WTC11 (cell line): Measurements from ENCODE around the gene TACC2. TPM values are rescaled to one million over a fixed set of nuclear protein-coding genes. Genes with fewer than 3 reads are reported as not detected.

Source experiments
- ATAC-seq: fragments of 200-7000 bp; cut with Tn5 transposase; 2 replicates; pipeline ENCODE4 v1.10.0; 2021; ENCODE audit warnings: mild to moderate bottlenecking, moderate library complexity
- CTCF ChIA-PET: fragments of 300-600 bp; sonication (Branson Sonifier 250); formaldehyde crosslinking; loops from one replicate; lab custom pipeline; 2021; ENCODE audit warnings: antibody characterized with exemption; lab: Charles Lee
- POLR2A ChIA-PET: fragments of 350-600 bp; sonication (Branson Sonifier 250); formaldehyde crosslinking; loops from one replicate; lab custom pipeline; 2021; ENCODE audit warnings: antibody characterized with exemption; lab: Charles Lee
- DNase-seq: peaks from one replicate; pipeline ENCODE4 v3.0.0; 2021; ENCODE audit warnings: low spot score
- H3K27ac Mint-ChIP-seq: 2 replicates; pipeline ENCODE4 v1.8.0; 2021; ENCODE audit warnings: mixed read lengths
- H3K27me3 Mint-ChIP-seq: 2 replicates; pipeline ENCODE4 v1.8.0; 2021; ENCODE audit warnings: low read depth, mild to moderate bottlenecking, moderate library complexity, mixed read lengths
- H3K36me3 Mint-ChIP-seq: 2 replicates; pipeline ENCODE4 v1.8.0; 2021; ENCODE audit warnings: mixed read lengths
- H3K4me1 Mint-ChIP-seq: 2 replicates; pipeline ENCODE4 v1.8.0; 2022; ENCODE audit warnings: mixed read lengths
- H3K4me3 Mint-ChIP-seq: 2 replicates; pipeline ENCODE4 v1.8.0; 2021; ENCODE audit warnings: mild to moderate bottlenecking, moderate library complexity, mixed read lengths
- H3K9me3 Mint-ChIP-seq: 2 replicates; pipeline ENCODE4 v1.8.0; 2021; ENCODE audit warnings: mixed read lengths
- ATF1 ChIP-seq: sonication (generic); formaldehyde crosslinking; IDR thresholded peaks from 2 replicates; pipeline ENCODE4 v1.8.1; 2023; ENCODE audit warnings: mild to moderate bottlenecking, moderate library complexity, missing genetic modification reagents
- ATF2 ChIP-seq: sonication (generic); formaldehyde crosslinking; IDR thresholded peaks from 2 replicates; pipeline ENCODE4 v1.8.1; 2022; ENCODE audit warnings: low read depth, missing genetic modification reagents, borderline replicate concordance
- ATF3 ChIP-seq: sonication (generic); formaldehyde crosslinking; conservative IDR thresholded peaks from 2 replicates; pipeline ENCODE4 v1.8.1; 2022; ENCODE audit warnings: mild to moderate bottlenecking, missing genetic modification reagents
- CDX4 ChIP-seq: fragments of 250-450 bp; sonication (Bioruptor Pico); IDR thresholded peaks from 2 replicates; pipeline ENCODE4 v1.9.0; 2021; ENCODE audit warnings: moderate library complexity, mild to moderate bottlenecking, inconsistent platforms, borderline replicate concordance
- CREB1 ChIP-seq: sonication (generic); formaldehyde crosslinking; IDR thresholded peaks from 2 replicates; pipeline ENCODE4 v1.8.0; 2023; ENCODE audit warnings: mild to moderate bottlenecking, missing genetic modification reagents
- CREM ChIP-seq: sonication (generic); formaldehyde crosslinking; IDR thresholded peaks from 2 replicates; pipeline ENCODE4 v1.8.1; 2022; ENCODE audit warnings: mild to moderate bottlenecking, missing genetic modification reagents, moderate library complexity
- EMX1 ChIP-seq: fragments of 250-450 bp; sonication (Bioruptor Pico); IDR thresholded peaks from 2 replicates; pipeline ENCODE4 v1.8.0; 2021; ENCODE audit warnings: mild to moderate bottlenecking
- ESRRA ChIP-seq: sonication (generic); formaldehyde crosslinking; IDR thresholded peaks from 2 replicates; pipeline ENCODE4 v1.8.1; 2022; ENCODE audit warnings: mild to moderate bottlenecking, missing genetic modification reagents, borderline replicate concordance
- FOXP1 ChIP-seq: sonication (generic); formaldehyde crosslinking; IDR thresholded peaks from 2 replicates; pipeline ENCODE4 v1.8.0; 2022; ENCODE audit warnings: missing genetic modification reagents, mild to moderate bottlenecking, moderate library complexity, borderline replicate concordance
- GTF2I ChIP-seq: fragments of 250-450 bp; sonication (Bioruptor Pico); conservative IDR thresholded peaks from 2 replicates; pipeline ENCODE4 v1.4.0; 2021; ENCODE audit warnings: mild to moderate bottlenecking
- SP1 ChIP-seq: sonication (generic); formaldehyde crosslinking; conservative IDR thresholded peaks from 2 replicates; pipeline ENCODE4 v1.8.1; 2022; ENCODE audit warnings: missing genetic modification reagents
- TEAD1 ChIP-seq: sonication (generic); formaldehyde crosslinking; IDR thresholded peaks from 2 replicates; pipeline ENCODE4 v1.8.0; 2022; ENCODE audit warnings: mild to moderate bottlenecking, missing genetic modification reagents
- ZNF317 ChIP-seq: sonication (generic); formaldehyde crosslinking; IDR thresholded peaks from 2 replicates; pipeline ENCODE4 v1.8.1; 2023; ENCODE audit warnings: low read depth, mild to moderate bottlenecking, moderate library complexity, missing genetic modification reagents, borderline replicate concordance
- ZNF423 ChIP-seq: fragments of 250-450 bp; sonication (Bioruptor Pico); IDR thresholded peaks from 2 replicates; pipeline ENCODE4 v2.1.2; 2022; ENCODE audit warnings: mild to moderate bottlenecking, moderate library complexity
- ZNF425 ChIP-seq: fragments of 250-450 bp; sonication (Bioruptor Pico); conservative IDR thresholded peaks from 2 replicates; pipeline ENCODE4 v1.9.0; 2021; ENCODE audit warnings: mild to moderate bottlenecking
- total RNA-seq: library from RNA; stranded (reverse); gene quantifications from 3 replicates; pipeline ENCODE4 v1.2.3, GENCODE V29; 2021
- TF ChIP-seq, protein P1 (sequence below): sonication (generic); formaldehyde crosslinking; IDR thresholded peaks from 2 replicates; pipeline ENCODE4 v1.8.1; 2023; ENCODE audit warnings: mild to moderate bottlenecking, missing genetic modification reagents, moderate library complexity
- TF ChIP-seq, protein P2 (sequence below): fragments of 250-450 bp; sonication (Bioruptor Pico); IDR thresholded peaks from 2 replicates; pipeline ENCODE4 v1.9.0; 2021; ENCODE audit warnings: mild to moderate bottlenecking
- TF ChIP-seq, protein P3 (sequence below): sonication (generic); formaldehyde crosslinking; IDR thresholded peaks from 2 replicates; pipeline ENCODE4 v1.8.0; 2023; ENCODE audit warnings: missing genetic modification reagents
- TF ChIP-seq, protein P4 (sequence below): sonication (generic); formaldehyde crosslinking; IDR thresholded peaks from 2 replicates; pipeline ENCODE4 v1.8.1; 2023; ENCODE audit warnings: mild to moderate bottlenecking, missing genetic modification reagents, borderline replicate concordance

Gene TACC2
- total RNA-seq, 1 experiment from 2014 or later = 28.9 TPM

- TF ChIP-seq CDX4 (CRISPR knock-in tag) (no peak), GTF2I (CRISPR knock-in tag) (no peak), ESRRA (CRISPR knock-in tag) (no peak), ATF2 (CRISPR knock-in tag) (no peak), CREB1 (CRISPR knock-in tag) (no peak), ZNF425 (CRISPR knock-in tag) (no peak)
- TF ChIP-seq, protein P1, sequence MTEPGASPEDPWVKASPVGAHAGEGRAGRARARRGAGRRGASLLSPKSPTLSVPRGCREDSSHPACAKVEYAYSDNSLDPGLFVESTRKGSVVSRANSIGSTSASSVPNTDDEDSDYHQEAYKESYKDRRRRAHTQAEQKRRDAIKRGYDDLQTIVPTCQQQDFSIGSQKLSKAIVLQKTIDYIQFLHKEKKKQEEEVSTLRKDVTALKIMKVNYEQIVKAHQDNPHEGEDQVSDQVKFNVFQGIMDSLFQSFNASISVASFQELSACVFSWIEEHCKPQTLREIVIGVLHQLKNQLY (CRISPR knock-in tag) = no peak
- TF ChIP-seq, protein P2, sequence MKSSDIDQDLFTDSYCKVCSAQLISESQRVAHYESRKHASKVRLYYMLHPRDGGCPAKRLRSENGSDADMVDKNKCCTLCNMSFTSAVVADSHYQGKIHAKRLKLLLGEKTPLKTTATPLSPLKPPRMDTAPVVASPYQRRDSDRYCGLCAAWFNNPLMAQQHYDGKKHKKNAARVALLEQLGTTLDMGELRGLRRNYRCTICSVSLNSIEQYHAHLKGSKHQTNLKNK (CRISPR knock-in tag) = no peak
- TF ChIP-seq, protein P3, sequence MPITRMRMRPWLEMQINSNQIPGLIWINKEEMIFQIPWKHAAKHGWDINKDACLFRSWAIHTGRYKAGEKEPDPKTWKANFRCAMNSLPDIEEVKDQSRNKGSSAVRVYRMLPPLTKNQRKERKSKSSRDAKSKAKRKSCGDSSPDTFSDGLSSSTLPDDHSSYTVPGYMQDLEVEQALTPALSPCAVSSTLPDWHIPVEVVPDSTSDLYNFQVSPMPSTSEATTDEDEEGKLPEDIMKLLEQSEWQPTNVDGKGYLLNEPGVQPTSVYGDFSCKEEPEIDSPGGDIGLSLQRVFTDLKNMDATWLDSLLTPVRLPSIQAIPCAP (CRISPR knock-in tag) = no peak
- TF ChIP-seq, all 79 proteins: peak for 0
These were observed 146.5 kb downstream of the TACC2 start (continued) for GRCh38 chr10:122135251-122136025.

DNA sequence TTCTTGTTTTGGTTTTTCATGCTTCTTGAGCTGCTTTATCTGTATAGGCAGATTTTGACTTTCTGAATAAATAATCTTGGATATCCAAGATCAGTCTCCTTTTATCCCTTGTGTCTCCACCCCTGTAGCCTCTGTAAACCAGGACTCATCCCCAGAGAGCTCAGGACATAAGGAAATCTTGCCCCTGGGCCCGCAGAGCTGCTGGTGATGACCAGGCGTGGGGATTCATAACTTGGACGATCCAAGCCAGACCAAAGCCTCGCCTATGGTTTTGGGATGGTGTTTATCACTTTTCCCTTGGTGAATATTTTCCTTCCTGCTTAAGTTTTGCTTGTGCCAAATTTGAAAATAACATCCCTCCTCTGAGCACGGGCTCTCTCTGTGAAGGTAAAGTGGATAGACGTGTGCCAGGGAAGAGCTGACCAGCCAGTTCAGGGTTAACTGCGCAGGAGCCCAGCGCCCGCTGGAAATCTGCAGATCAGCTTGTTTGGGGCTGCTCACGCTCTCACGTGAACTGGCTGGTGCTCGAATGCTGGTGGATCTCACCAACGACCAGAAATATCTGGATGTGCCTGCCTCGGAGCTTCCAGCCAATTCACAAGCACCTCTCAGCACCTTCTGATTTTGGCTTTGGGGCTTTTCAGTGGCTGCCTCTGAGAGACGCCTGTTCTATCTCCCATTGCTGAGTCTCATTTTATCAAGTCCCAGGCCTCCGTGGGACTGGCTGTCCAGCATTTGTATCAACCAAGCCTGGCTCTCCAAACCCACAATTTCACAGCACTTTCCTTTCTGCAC is 150.1 kb downstream of the TACC2 start:
- ATAC-seq (no peak), DNase-seq (no peak)
- Mint-ChIP-seq H3K27me3 (no peaks in the 10 kb centered on the region), H3K4me3 (no peak overlapping the region), H3K27ac (peak overlapping the region; percentile 91), H3K36me3 (peaks cover under 1% of the 10 kb centered on the region; the same call in 1 of the 2 replicates), H3K9me3 (no peaks in the 10 kb centered on the region), H3K4me1 (peaks cover 13% of the 10 kb centered on the region)
- POLR2A ChIA-PET = no interaction called here
- CTCF ChIA-PET = interaction anchor here (1.5 kb wide), 1 partner anchor 87 kb away, joined by 5 read pairs; no protein-coding TSS in a partner anchor
- TF ChIP-seq SP1 (no peak), ATF3 (no peak), FOXP1 (CRISPR knock-in tag) (no peak), ZNF317 (CRISPR knock-in tag) (no peak), ATF1 (CRISPR knock-in tag) (no peak), TEAD1 (no peak), EMX1 (no peak), ZNF423 (CRISPR knock-in tag) (no peak), CREM (no peak)
- TF ChIP-seq, protein P2 (CRISPR knock-in tag) = no peak
- TF ChIP-seq, protein P4, sequence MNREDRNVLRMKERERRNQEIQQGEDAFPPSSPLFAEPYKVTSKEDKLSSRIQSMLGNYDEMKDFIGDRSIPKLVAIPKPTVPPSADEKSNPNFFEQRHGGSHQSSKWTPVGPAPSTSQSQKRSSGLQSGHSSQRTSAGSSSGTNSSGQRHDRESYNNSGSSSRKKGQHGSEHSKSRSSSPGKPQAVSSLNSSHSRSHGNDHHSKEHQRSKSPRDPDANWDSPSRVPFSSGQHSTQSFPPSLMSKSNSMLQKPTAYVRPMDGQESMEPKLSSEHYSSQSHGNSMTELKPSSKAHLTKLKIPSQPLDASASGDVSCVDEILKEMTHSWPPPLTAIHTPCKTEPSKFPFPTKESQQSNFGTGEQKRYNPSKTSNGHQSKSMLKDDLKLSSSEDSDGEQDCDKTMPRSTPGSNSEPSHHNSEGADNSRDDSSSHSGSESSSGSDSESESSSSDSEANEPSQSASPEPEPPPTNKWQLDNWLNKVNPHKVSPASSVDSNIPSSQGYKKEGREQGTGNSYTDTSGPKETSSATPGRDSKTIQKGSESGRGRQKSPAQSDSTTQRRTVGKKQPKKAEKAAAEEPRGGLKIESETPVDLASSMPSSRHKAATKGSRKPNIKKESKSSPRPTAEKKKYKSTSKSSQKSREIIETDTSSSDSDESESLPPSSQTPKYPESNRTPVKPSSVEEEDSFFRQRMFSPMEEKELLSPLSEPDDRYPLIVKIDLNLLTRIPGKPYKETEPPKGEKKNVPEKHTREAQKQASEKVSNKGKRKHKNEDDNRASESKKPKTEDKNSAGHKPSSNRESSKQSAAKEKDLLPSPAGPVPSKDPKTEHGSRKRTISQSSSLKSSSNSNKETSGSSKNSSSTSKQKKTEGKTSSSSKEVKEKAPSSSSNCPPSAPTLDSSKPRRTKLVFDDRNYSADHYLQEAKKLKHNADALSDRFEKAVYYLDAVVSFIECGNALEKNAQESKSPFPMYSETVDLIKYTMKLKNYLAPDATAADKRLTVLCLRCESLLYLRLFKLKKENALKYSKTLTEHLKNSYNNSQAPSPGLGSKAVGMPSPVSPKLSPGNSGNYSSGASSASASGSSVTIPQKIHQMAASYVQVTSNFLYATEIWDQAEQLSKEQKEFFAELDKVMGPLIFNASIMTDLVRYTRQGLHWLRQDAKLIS = no peak
